ENCODE results near the gene HS6ST2.

The HS6ST2 gene

DNA sequence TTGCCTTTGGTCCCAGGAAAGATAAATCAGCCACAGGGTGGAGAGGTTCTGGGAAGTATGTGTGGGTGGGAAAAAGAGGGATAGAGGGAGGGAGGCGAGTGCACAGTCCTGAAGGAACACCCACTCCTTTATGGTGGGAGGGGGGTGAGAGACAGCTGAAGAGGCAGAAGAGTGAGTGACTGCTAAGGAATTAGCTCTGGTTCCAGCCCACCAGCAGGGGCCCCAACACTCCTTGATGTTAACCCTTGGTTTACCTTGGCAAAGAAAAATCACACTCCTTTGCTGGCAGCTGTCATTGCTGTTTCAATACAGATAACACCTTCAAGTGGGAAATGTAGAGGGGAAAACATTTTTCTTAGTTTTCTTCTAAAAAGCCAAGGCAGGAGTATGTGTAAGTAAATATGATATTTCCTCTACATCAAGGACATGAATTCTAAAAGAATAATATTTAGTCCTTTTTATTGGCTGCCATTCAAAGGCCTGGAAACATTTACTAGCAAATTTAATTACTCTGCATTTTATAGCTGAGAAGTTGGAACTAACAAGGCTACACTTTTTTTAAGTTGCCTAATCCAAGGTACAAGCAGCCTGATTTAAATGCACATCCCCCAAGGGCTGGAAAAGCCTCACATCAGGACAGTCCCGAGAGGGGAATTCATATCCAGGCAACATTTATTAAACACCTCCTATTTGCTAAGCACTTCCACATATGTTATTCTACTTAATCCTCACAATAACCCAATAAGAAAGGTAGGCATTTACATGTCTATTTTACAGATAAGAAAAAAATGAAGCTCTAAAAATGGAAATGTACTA, 81.7 kb downstream of the HS6ST2 start:
- Histone ChIP-seq H3K4me3 (ENCODE audit: severe bottlenecking) (no peak overlapping the region), H3K9me3 (ENCODE audit: severe bottlenecking) (no peaks in the 10 kb centered on the region), H3K4me1 (ENCODE audit: insufficient read depth, poor library complexity, severe bottlenecking) (no peaks in the 10 kb centered on the region), H3K27me3 (ENCODE audit: insufficient read depth, poor library complexity, severe bottlenecking) (no peaks in the 10 kb centered on the region), H3K27ac (ENCODE audit: poor library complexity, severe bottlenecking) (no peak overlapping the region), H3K36me3 (ENCODE audit: low read depth) (no peaks in the 10 kb centered on the region)
- ATAC-seq (ENCODE audit: low read depth), result no peak
- TF ChIP-seq CTCF (IDR thresholded peaks at IDR 0.05; ENCODE audit: poor library complexity, severe bottlenecking), result no peak
- DNase-seq (ENCODE audit: low spot score), result no peak

DNA sequence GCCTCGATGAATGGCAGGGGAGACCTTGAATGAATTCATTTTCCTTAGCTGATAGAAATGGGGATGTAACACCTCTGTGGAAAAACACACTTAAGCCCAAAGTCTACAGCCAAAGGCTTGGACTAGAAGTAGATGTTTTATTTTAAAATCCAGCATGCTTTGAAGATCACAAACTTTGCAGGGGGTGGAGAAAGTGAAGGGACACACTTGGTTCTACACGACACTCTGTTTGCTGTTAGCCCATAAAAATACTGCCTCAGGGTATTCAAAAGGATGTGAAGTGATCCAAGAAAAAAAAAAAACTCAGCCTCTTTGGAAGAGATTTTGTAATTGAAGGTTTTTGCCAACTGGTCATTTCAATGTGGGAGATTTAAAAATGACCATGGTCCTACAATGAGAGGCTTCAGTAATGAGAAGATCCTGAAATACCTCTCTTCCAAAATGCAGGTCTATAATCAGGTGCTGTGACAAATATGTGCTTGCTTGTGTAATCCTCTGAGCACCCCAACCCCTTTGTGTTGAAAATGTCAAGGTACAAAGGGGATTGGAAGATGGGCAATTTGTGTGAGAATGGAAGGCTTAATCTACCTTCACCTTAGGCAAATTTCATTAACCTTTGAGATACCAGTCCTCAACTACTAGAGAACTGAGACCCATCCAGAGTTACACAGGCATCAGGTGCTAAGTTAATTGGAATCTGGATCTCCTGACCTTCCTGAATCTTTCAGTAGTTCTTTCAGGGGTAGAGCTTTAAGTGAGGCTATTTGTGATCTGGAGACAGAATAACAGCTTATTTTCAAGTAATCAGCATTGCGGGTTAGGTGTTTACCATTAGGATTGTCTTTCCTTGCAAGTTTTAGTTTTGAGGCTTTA, 82.5 kb downstream of the HS6ST2 start:
- no peaks in the 10 kb centered on the region for H3K9me3 ChIP-seq (ENCODE audit: severe bottlenecking)
- DNase-seq (ENCODE audit: low spot score), result no peak
- no peaks in the 10 kb centered on the region for H3K4me1 ChIP-seq (ENCODE audit: insufficient read depth, poor library complexity, severe bottlenecking)
- H3K36me3 ChIP-seq (ENCODE audit: low read depth), result no peaks in the 10 kb centered on the region
- no peak for TF ChIP-seq CTCF (IDR thresholded peaks at IDR 0.05; ENCODE audit: poor library complexity, severe bottlenecking)
- ATAC-seq (ENCODE audit: low read depth), result no peak
- H3K4me3 ChIP-seq (ENCODE audit: severe bottlenecking), result no peak overlapping the region
- no peak overlapping the region for H3K27ac ChIP-seq (ENCODE audit: poor library complexity, severe bottlenecking)
- no peaks in the 10 kb centered on the region for H3K27me3 ChIP-seq (ENCODE audit: insufficient read depth, poor library complexity, severe bottlenecking)

GRCh38 chrX:132862562-132862961, 95.9 kb downstream of the HS6ST2 start:
- TF ChIP-seq CTCF (IDR thresholded peaks at IDR 0.05; ENCODE audit: poor library complexity, severe bottlenecking), result no peak
- Histone ChIP-seq H3K27me3 (ENCODE audit: insufficient read depth, poor library complexity, severe bottlenecking) (no peaks in the 10 kb centered on the region), H3K27ac (ENCODE audit: poor library complexity, severe bottlenecking) (no peak overlapping the region), H3K9me3 (ENCODE audit: severe bottlenecking) (no peaks in the 10 kb centered on the region), H3K4me1 (ENCODE audit: insufficient read depth, poor library complexity, severe bottlenecking) (no peaks in the 10 kb centered on the region), H3K36me3 (ENCODE audit: low read depth) (no peaks in the 10 kb centered on the region), H3K4me3 (ENCODE audit: severe bottlenecking) (no peak overlapping the region)
- ATAC-seq (ENCODE audit: low read depth), result no peak
- no peak for DNase-seq (ENCODE audit: low spot score)

DNA sequence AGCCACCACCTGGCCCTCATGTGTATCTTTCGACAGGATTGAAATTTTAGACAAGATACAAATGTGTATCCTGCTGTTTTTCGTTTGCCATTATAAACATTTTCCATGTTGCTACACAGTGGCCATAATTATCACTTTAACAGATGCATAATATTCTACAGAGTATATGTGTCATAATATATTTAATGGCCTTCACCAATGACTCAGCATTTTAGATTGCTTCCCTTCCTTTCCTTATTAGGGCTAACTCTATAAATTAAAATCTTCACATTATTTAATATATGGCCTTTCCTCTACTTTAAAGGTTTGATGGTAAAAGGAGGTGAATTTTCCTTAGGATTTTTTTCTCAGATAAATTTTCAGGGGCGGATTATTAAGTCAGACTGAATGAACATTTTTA, 97.4 kb downstream of the HS6ST2 start:
- DNase-seq (ENCODE audit: low spot score) (no peak), ATAC-seq (ENCODE audit: low read depth) (no peak)
- no peak overlapping the region for H3K27ac ChIP-seq (ENCODE audit: poor library complexity, severe bottlenecking)
- no peaks in the 10 kb centered on the region for H3K36me3 ChIP-seq (ENCODE audit: low read depth)
- H3K9me3 ChIP-seq (ENCODE audit: severe bottlenecking), result no peaks in the 10 kb centered on the region
- no peak overlapping the region for H3K4me3 ChIP-seq (ENCODE audit: severe bottlenecking)
- no peaks in the 10 kb centered on the region for H3K27me3 ChIP-seq (ENCODE audit: insufficient read depth, poor library complexity, severe bottlenecking)
- no peak for TF ChIP-seq CTCF (IDR thresholded peaks at IDR 0.05; ENCODE audit: poor library complexity, severe bottlenecking)
- no peaks in the 10 kb centered on the region for H3K4me1 ChIP-seq (ENCODE audit: insufficient read depth, poor library complexity, severe bottlenecking)

Data from RWPE2 (cell line).